CD4-positive, alpha-beta T cell treated with Interleukin-17A for 4 hours (primary cell): ENCODE data around the gene SFXN5.
"Not testable (repeated sequence)": the region's sequence is repeated elsewhere in the genome, so short reads cannot be mapped to it uniquely, and the experiment has no call there.

ENCODE experiments used
- DNase-seq: peaks from one replicate; pipeline ENCODE4 v3.0.0-alpha.2; 2020; ENCODE audit warnings: mixed read lengths

The SFXN5 gene, protein sequence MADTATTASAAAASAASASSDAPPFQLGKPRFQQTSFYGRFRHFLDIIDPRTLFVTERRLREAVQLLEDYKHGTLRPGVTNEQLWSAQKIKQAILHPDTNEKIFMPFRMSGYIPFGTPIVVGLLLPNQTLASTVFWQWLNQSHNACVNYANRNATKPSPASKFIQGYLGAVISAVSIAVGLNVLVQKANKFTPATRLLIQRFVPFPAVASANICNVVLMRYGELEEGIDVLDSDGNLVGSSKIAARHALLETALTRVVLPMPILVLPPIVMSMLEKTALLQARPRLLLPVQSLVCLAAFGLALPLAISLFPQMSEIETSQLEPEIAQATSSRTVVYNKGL

DNA sequence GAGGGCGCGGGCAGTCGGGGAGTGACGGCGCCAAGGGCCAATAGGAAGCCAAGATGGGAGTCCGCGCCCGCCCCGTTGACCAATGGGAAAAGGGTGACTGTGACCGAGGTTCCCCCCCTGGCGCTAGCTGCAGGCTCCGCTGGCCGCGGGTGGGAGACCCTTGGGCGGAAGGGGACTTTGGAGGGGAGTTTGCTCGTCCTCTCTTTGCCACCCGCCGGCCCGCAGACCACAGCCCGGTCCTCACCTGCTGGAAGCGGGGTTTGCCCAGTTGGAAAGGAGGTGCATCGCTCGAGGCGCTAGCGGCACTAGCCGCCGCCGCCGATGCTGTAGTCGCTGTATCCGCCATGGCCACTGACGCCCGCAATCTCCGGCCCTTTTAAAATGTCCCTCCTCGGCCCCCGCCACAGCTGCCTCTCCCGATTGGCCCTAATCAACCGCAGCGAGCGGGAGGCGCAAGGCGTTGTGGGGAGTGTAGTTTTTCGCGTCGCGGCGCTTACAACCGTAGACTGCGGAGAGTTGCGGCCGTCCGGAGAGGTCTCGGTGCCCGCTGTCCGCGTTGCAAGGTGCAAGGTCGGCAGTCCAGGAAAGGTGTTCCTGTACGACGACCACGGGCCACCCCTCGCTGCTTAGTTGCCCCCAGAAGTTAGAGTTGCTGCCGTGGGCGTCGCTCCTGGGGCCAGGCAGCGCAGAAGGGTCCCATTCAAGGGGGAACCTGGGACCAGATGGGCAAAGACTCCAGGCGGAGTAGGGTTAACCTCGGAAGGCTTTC lies at the start of gene SFXN5:
Gene SFXN5, minus strand, starts transcription at position 353 of the 769 bp plus-strand sequence. Its CDS starts 7 bp downstream, at position 346.
- DNase-seq, result peak; percentile 93

DNA sequence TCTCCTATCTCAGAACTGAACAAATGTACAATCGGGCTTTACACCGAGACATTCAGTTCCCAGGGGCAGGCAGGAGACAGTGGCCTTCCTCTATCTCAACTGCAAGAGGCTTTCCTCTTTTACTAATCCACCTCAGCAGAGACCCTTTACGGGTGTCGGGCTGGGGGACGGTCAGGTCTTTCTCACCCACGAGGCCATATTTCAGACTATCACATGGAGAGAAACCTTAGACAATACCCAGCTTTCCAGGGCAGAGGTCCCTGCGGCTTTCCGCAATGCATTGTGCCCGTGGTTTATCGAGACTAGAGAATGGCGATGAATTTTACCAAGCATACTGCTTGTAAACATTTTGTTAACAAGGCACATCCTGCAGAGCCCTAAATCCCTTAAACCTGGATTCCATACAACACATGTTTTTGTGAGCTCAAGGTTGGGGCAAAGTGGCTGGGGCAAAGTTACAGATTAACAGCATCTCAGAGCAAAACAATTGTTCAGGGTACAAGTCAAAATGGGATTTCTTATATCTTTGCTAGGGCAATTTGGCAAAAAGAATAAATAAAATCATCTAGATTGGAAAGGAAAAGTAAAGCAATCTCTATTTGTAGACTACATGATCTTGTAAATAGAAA lies 48.2 kb upstream of the SFXN5 start:
- not testable (repeated sequence) for DNase-seq

DNA sequence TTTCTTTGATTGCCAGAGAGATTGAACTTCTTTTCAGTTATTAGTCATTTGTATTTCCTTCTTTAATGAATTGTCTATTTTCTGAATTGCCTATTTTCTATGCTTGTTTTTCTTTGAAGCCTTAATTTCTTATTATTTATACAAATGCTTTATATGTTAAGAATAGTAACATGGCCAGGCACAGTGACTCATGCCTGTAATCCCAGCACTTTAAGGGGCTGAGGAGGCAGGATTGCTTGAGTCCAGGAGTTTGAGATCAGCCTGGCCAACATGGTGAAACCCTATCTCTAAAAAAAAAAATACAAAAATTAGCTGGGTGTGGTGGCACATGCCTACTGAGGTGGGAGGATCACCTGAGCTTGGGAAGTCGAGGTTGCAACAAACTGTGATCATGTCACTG lies 45.9 kb upstream of the SFXN5 start:
- no peak for DNase-seq

DNA sequence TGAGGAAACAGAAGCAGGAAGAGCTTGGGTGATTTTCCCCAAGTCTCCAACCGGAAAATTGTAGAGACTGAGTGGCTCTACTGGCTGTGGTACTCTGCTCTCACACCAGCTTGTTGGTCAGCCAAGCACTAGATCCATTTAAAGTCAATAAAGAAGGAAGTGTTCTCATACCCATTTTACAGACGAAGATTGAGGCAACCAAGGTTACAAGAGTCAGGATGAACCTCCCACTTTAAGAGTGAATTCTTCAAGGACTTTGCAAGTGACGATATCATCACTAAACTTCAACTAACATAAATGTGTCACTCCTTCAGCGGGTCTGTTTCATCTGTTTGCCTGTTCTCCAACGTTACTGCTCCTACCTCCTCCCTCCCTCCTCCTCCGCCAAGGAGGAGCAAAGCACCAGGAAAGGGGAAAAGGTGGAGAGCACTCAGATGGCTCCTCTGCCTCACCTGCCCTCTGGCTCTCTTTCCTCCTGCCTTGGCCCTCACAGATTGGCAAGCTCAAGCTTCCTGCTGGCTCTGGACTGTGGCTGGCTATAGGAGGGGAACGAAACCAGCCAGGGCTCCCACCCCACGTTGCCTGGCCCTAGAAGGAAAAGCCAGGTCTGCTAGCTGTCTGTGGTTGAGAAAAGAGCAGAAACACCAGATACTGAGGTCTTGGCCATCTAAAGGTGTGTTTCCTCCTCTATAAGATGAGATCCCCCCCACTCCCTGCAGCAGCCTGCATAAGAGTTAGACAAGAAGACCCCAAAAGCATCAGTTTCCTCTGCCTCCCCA lies 44.9 kb upstream of the SFXN5 start:
- no peak for DNase-seq

DNA sequence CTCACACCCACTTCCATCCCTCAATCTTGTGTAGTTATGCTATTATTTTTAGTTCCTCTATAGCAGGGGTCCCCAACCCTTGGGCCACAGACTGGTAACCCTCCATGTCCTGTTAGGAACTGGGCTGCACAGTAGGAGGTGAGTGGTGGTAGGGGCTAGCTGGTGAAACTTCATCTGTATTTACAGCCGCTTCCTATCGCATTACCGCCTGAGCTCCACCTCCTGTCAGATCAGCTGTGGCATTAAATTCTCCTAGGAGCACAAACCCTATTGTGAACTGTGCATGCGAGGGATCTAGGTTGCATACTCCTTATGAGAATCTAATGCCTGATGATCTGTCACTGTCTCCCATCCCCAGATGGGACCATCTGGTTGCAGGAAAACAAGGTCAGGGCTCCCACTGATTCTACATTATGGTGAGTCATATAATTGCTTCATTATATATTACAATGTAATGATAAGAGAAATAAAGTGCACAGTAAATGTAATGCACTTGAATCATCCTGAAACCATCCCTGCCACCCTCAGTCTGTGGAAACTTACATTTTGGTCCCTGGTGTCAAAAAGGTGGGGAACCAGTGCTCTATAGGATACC lies 42.9 kb upstream of the SFXN5 start:
- DNase-seq, result no peak

DNA sequence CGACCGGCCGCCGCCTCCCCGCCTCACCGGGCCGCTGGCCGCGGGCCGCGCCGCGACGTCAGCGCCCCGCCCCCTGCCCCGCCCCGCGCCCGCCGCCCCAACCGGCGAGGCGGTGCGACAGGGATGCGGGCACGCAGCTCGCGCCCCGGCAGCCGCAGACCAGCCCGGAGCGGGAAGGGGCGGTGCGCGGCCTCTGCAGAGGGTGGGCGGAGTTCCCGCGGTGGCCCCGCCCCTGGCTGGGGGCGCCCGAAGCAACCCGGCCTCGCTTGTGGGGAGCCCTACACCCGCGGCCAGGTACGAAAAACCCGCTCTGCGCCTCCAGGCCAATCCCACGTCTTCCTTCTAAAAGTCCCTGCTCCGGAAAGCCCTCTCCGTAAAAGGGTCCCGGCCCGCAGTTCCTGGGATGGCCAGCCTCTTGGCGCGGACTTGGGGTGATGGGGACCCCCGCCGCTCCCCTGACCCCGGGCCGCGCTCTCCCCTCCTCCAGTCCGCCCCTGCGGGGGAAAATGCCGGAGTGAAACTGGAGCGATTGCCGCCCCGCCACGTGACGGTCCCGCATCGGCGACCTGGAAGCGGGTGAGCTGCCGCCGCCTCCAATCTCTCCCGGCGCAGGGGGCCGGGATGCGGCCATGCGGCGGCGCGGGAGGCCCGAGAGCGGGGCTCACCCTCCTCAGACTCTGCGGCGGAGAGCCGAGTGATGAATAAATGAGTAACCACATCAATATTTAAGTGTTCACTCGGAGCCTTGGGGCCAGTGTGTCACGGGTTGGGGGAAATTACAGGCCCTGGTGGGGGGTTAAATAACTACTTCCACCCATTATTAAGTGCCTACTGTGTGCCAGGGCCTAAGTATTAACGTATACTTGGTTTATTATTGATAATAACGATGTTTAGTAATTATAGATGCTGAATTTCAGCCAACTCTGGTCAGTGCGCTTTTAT lies 41.7 kb upstream of the SFXN5 start, which contains the start of gene RAB11FIP5:
Gene RAB11FIP5, minus strand, starts transcription at position 36 of the 942 bp plus-strand sequence. CDS start 171 bp downstream, outside the sequence.
- DNase-seq, result peak; percentile 90

DNA sequence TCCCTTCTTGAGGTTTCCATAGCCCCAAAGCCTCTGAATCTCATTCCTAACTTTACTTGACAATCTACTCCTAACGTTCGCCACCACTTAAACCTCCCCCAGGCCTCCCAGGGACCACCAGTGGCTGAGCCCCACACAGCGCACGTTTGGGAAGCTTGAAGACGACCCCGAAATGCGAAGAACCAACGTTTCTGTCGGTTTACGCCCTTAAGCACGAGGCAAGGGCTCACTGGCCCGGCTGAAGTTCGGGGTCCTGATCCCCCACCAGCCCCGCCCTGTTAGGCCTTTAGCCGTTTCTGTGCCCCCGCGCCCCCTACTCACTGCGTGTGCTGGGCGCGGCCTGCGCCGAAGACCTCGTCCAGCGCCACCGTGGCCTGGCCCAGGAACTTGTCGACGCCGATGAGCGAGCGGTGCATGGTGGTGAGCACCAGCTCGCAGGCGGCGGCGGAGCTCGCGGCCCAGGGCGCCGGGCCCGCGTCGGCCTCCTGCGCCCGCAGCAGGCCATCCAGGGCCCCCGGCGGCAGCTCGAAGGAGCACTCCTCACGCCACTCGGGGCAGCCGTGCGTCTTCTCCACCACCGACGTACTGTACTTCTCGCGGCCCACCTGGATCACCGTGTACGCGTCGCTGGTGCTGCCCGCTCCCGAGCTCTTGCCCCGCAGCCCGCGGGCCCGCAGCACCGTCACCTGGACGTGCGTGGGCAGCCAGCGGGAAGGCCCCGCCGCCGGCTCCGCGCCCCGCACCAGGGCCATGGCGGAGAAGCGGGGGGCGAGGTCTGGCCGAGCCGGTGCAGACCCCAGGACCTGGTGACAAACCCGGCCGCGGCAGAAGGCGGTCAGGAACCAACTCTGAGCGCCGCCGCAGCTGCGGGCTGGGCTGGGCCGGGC lies 40.8 kb upstream of the SFXN5 start:
- peak; percentile 51 for DNase-seq

DNA sequence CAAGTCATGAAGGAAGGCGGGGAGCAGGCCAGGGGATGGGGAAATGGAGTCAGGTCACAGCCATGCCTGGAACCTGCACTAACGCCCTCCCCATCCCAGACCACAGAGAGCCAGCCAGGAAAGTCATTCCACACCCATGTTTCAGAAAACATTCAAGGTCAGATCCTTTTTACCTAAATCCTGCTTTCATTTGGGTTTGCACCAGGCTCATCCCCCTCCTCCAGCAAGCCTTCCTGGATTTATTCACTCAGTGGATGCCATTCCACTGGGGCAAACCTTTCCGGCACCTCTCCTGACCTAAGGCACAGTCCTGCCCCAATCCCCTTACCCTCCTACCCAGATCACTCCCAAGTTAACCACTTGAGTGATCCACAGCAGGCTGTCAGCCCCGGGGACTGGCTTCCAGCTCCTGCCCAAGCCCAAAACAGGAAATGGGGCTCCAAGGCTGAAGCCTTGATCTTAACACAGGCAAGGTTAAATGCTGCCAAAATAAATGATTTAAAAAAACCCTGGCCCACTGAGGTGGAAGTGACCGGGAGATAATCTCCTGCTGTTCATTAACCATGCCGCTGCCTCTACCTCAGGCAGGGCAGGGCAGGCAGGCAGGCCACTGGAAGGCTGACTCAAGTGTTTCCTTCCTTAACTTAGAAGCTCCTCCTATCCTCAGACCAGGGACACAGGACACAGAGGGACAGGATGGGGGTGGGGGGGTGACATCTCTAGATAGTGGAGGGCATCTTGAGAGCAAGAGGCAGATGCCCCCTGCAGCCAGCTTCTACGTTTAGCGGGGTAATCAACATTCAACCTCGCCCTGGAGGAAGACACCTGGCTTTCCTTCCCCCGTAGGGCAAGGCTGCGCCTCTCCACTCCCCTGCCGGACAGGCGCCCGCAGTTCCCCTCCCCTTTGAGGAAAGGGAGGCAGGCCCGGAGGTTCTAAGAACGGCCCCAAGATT lies 39.8 kb upstream of the SFXN5 start:
- DNase-seq, result peak; percentile 15

DNA sequence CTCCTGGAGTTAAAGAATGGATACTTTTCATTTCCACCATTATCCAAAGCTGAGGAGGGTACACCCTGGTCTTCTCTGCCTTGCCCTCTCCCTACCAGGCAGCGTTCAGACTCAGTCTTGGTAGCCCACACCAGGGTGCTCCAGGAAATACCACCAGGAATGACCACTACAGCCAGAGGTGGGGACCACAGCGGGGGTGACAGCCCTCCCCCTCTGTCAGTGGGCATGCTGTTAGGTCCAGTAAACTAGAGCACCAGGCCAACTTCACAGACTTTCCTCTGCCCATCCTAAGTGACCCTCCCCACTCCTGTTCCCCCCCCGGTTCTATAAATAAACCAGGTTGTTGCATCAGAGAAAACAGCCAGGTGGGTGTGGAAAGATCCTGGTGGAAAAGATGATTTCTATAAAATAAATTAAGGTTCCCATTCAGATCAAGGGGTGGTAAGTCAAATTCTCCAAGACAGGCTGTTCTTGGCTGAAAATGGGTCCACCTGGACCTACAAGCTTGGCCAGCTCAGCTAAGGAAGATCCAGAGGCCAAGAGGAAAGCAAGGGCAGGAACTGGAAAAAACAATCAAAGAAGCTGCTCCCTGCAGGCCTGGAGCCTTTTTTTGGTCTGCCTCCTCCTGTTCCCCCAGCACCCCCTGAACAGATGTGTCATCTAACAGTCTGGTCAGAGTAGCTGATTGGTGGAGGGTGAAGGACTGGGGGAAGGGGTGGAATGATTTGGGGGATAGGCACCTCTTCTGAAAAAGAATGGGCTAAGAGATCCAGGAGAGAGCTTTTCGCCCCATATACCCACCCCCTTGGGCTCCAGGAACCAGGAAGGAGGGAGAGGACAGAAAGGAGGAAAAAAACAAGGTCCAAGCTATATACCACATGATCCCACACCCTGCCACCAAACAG lies 38.9 kb upstream of the SFXN5 start:
- DNase-seq, result no peak

DNA sequence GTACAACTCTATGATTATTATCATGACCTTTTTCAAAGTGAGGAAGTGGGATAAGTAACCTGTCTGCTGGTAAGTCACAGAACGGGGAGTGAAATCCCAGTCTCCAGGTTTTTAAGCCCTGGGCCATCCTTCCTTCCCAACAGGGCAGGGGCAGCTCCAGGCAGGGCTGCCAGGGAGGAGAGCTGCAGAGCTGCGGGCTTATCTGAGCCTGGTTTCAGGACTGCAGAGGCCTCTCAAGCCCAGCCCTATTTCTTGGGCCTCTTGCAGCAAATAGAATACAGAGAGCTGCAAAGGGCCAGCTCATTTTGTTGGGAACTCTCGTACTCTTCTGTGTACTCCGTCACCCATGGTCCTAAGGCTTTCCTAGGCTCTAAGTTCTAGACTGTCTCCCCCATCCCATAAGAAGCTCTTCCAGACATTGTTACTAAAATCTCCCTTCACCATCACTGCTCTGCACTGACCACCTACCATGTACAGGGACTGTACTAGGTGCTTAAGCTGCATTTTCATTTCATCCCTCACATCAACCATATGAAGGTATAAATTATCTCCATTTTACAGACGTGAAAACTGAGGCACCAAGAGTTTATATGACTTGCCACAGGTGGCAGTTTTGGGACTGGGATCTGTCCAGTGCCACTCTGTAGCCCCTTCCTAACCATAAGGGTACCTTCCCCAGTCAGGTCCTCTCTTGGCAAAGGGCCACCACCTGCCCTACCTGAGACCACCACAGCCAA lies 38.1 kb upstream of the SFXN5 start:
- DNase-seq, result no peak

DNA sequence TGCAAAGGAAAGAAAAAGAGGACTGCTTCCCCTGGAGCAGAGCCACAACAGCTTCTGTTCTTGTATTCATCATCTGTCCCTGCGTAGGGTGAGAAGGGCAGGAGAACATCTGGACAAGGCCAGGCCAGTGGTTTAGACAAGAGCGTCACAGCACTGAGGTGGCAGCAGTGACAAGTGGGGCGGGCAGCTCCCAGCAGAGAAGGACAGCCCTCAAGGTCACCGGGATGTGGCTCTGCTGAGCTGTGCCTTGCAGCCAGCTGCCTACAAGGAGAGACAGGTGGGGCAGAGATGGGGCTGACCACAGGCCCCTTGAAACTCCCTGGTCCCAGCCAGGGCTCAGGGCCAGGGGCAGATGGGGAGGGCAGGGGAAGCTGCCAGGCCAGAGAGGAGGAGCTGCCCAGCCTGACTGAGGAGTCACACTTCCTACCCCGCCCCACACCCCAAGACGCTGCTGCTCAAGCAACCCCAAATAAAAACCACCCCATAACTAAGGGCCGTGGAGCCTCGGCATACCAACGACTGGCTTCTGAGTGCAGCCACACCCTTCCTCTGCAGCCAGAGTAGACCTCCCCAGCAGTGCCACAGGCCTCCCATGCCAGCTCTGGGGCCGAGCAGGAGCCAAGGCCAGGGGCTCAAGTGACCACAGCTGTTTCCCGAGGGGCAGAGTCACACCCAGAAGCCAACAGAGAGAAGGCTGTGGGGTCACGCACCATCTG lies 35.9 kb upstream of the SFXN5 start:
- DNase-seq, result peak; percentile 12

DNA sequence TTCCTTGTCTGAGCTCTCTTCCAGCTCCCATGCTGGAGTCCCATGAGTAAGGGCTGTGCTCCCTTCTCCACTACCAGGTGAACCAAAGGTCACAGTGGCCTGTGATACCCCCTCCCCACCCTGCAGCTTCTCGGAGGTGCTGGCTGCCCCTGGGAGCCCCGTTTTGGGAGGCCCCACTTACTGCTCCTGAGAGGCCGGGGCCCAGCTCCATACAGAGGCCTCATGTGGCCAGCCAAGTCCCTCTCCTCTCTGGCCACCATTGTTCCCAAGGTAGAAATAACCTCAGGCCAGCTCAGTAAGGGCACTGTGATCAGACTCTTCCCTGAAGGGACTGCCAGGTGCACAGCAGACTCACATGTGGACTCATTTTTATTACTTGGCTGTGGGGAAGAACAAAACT lies 35.3 kb upstream of the SFXN5 start:
- DNase-seq, result no peak

DNA sequence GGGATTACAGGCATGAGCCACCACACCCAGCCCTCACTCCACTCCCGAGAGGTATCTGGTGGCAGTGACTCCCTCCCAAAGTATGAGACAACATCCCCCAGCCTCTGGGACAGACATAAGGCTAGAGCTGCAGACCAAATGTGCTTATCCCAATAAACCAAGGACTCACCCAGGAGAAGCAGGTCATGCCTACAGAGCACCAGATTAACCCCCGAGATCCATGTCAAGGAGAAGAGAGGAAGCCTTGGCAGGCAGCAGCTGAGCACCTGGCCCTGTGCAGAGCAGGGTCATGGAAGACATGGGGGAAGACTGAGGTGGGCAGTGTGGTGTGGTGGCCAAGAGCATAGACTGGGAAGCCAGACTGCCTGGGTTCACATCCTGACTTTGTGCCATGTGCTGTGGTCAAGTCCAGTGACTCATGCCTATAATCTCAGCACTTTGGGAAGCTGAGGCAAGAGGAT lies 34.0 kb upstream of the SFXN5 start:
- DNase-seq, result no peak

DNA sequence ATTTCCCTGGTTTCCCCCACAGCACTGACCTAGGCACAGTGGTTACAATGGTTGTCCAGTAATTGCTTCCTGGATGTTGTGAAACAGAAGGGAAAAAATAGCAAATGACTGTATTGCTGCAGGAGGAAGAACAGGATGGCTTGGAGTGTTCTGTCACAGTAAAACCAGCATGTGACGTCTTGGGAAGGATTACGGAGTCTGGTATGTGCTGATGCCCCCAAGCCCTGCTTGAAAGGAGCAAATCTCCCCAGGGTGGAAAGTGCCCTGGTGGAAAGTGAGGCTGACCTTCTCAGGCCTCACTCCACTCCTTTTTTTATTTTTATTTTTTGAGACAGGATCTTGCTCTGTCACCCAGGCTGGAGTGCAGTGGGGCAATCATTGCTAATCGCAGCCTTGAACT lies 33.4 kb upstream of the SFXN5 start:
- DNase-seq, result no peak

DNA sequence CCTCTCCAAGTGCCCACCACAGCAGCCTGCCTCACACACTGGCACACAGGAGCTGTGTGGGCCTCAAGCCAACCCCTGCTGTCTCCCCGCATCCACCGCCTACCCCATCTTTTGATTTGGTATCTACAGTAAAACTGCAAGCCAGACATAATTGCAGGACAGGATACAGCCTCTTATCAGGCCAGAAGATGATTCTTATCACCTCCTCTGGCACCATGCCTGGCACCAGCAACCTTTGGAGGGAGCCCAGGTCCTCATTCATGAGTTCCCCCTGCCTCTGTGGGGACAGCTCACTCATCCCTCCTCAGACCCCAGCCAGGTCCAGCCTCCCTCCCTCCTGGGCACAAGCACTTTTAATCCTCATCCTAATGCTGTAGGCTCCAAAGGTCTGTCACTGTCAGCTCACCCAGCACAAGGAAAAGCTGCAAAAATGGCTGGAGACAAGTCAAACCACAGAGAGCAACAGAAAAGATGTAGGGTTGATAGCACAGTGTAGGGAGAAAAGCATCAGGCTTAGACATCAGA lies 31.6 kb upstream of the SFXN5 start:
- DNase-seq, result no peak
